HCT116 (cell line): ENCODE results near the gene ATXN2. TPM values are rescaled to one million over a fixed set of nuclear protein-coding genes. Genes with fewer than 3 reads are reported as not detected.

ENCODE experiments used
- ATAC-seq: fragments of 200-7000 bp; cut with Tn5 transposase; 2 replicates; pipeline ENCODE4 v1.9.1; 2020; ENCODE audit warnings: mild to moderate bottlenecking, moderate library complexity
- BruUV-seq: library from RNA; stranded (reverse); fragments of 400-500 nt; replicated peaks from 2 replicates; lab custom pipeline; 2021; lab: Mats Ljungman, UMichigan
- CTCF ChIA-PET: fragments of 300-600 bp; sonication (Branson Sonifier 250); formaldehyde crosslinking; loops from one replicate; lab custom pipeline; 2021; ENCODE audit warnings: antibody characterized with exemption; lab: Charles Lee
- POLR2A ChIA-PET: fragments of 300-600, 350-600 bp; sonication (Branson Sonifier 250); formaldehyde crosslinking; loops from one replicate; lab custom pipeline; 2021; ENCODE audit warnings: antibody characterized with exemption; lab: Charles Lee
- RAD21 ChIA-PET, 2 experiments: fragments of 300-600 bp; sonication (Branson Sonifier 250); formaldehyde crosslinking; loops; one replicate each; lab custom pipeline; 2023; ENCODE audit warnings: low total read pairs in 2 of 2; ENCODE audit not compliant: uncharacterized antibody in 2 of 2, unreplicated experiment in 2 of 2, low non-redundant PET in 1 of 2; lab: Charles Lee
- DNase-seq: peaks from one replicate; pipeline ENCODE4 v3.0.0-alpha.2; 2010; ENCODE audit warnings: low read depth, low spot score
- H2AFZ ChIP-seq: fragments of 200-600 bp; shearing (Covaris generic), sonication (generic); 2 replicates; pipeline ENCODE4 v1.6.1; 2017; ENCODE audit warnings: low read depth, mixed run types, mixed read lengths, antibody characterized with exemption, low read length; ENCODE audit not compliant: poor library complexity, severe bottlenecking
- H3K27ac ChIP-seq: 2 replicates; pipeline ENCODE4 v1.5.1; 2012; ENCODE audit warnings: low read depth, low read length
- H3K27me3 ChIP-seq: fragments of 200-600 bp; sonication (generic); 2 replicates; pipeline ENCODE4 v1.6.1; 2016; ENCODE audit warnings: mixed run types, low read length, mixed read lengths; ENCODE audit not compliant: insufficient read depth
- H3K36me3 ChIP-seq, 2 experiments: fragments of 200-500 bp in 1 of 2; fragments of 200-600 bp in 1 of 2; sonication (Bioruptor generic) in 1 of 2; sonication (generic) in 1 of 2; 2 replicates each; pipeline versions ENCODE4 v1.5.1 to v1.6.1; 2014 to 2016; ENCODE audit warnings: low read length in 2 of 2, inconsistent platforms in 1 of 2, mixed read lengths in 1 of 2, mixed run types in 1 of 2; ENCODE audit not compliant: insufficient read depth in 2 of 2, control insufficient read depth in 1 of 2
- H3K4me1 ChIP-seq, 2 experiments: fragments of 200-600 bp in 1 of 2; sonication (generic) in 1 of 2; 2 replicates each; pipeline versions ENCODE4 v1.5.1 to v1.6.1; 2012 to 2017; ENCODE audit warnings: low read length in 2 of 2, inconsistent platforms in 1 of 2, mild to moderate bottlenecking in 1 of 2, mixed read lengths in 1 of 2, mixed run types in 1 of 2, moderate library complexity in 1 of 2; ENCODE audit not compliant: insufficient read depth in 2 of 2, control insufficient read depth in 1 of 2
- H3K4me2 ChIP-seq: fragments of 200-600 bp; sonication (generic); 2 replicates; pipeline ENCODE4 v1.6.1; 2017; ENCODE audit warnings: mixed run types, low read length, mixed read lengths
- H3K4me3 ChIP-seq, 2 experiments: fragments of 200-600 bp in 1 of 2; sonication (generic) in 1 of 2; replicated peaks in 1 of 2; 2 replicates each; pipeline ENCODE4 v1.5.1; 2011 to 2016; ENCODE audit warnings: low read length in 2 of 2, control low read depth in 1 of 2, low read depth in 1 of 2, mild to moderate bottlenecking in 1 of 2, mixed read lengths in 1 of 2, mixed run types in 1 of 2
- H3K79me2 ChIP-seq: fragments of 200-600 bp; sonication (generic); 2 replicates; pipeline ENCODE4 v1.6.1; 2017; ENCODE audit warnings: mild to moderate bottlenecking, mixed run types, low read length, moderate library complexity, mixed read lengths; ENCODE audit not compliant: insufficient read depth
- H3K9ac ChIP-seq: fragments of 200-600 bp; sonication (generic); 2 replicates; pipeline ENCODE4 v1.6.1; 2016; ENCODE audit warnings: low read length, mixed read lengths
- H3K9me2 ChIP-seq: fragments of 200-600 bp; sonication (generic), shearing (Covaris generic); 2 replicates; pipeline ENCODE4 v1.6.1; 2017; ENCODE audit warnings: mixed run types, mild to moderate bottlenecking, moderate library complexity; ENCODE audit not compliant: insufficient read depth
- H3K9me3 ChIP-seq, 2 experiments: fragments of 200-500 bp in 1 of 2; fragments of 200-600 bp in 1 of 2; sonication (Bioruptor generic) in 1 of 2; sonication (generic) in 1 of 2; 2 replicates each; pipeline ENCODE4 v1.6.1; 2014 to 2017; ENCODE audit warnings: low read length in 2 of 2, mixed read lengths in 2 of 2, inconsistent platforms in 1 of 2, low read depth in 1 of 2, mild to moderate bottlenecking in 1 of 2, mixed run types in 1 of 2, moderate library complexity in 1 of 2; ENCODE audit not compliant: control insufficient read depth in 1 of 2, insufficient read depth in 1 of 2
- H4K20me1 ChIP-seq: fragments of 200-600 bp; sonication (generic), shearing (Covaris generic); 2 replicates; pipeline ENCODE4 v1.6.1; 2017; ENCODE audit warnings: mixed run types, mild to moderate bottlenecking, moderate library complexity; ENCODE audit not compliant: insufficient read depth
- EZH2phosphoT487 ChIP-seq: fragments of 200-600 bp; IDR thresholded peaks from 2 replicates; pipeline ENCODE4 v1.6.1; 2018; ENCODE audit warnings: antibody characterized with exemption, borderline replicate concordance
- JUND ChIP-seq: IDR thresholded peaks from 2 replicates; pipeline ENCODE4 v1.6.1; 2012
- POLR2A ChIP-seq: IDR thresholded peaks from 2 replicates; pipeline ENCODE4 v1.7.0; 2011; ENCODE audit warnings: borderline replicate concordance; ENCODE audit not compliant: insufficient read depth, insufficient read length; ENCODE audit errors: extremely low read depth
- POLR2AphosphoS5 ChIP-seq: IDR thresholded peaks from 2 replicates; pipeline ENCODE4 v1.6.1; 2011; ENCODE audit warnings: mild to moderate bottlenecking, low read depth, low read length, moderate library complexity
- intact Hi-C: fragments of 100-400 bp; cut with micrococcal nuclease; formaldehyde crosslinking; loops from 2 replicates; pipeline ENCODE4 v1.10.0; 2022
- total RNA-seq: library from RNA; stranded (reverse); gene quantifications from one replicate; pipeline ENCODE4 v1.2.1, GENCODE V29; 2021; ENCODE audit not compliant: unreplicated experiment
- TF ChIP-seq, protein P1 (sequence below): IDR thresholded peaks from 2 replicates; pipeline ENCODE4 v1.6.1; 2012

The ATXN2 gene
- total RNA-seq, 1 experiment from 2014 or later: 72.7 TPM

DNA sequence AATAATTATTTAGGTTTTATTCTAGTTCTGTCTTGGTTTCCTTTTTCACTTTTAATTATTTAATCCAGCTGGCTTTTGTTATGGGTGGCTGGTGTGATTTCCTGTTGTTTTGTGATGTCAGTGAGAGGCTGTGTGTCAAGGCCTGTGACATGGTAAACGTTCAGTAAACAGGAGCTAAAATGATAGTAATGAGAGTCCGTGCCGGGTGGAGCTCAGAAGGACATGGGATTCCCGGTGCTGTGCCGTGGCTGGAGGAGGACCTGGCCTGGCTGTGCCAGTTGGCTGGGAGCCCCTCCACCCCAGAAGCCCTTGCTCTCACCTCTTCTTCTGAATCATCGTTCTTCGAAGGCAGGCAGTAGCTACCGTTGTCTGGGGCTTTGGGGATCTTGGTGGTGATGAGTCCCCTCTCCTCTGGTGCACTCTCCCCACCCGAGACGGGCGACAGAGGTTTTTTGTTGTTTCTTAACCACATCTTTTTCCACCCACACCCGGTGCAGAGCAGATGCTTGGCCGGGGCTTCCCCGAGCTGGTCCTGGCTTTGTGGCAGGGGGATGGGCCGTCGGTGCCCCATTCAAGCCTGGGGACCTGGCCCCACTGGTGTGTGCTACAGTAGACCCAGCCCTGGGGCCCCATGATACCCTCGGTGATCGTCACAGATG lies 164.3 kb downstream of the ATXN2 start:
- no peak for DNase-seq
- Histone ChIP-seq H3K36me3 (no peaks in the 10 kb centered on the region), H3K4me3 (no peak overlapping the region), H3K9ac (no peak overlapping the region), H4K20me1 (no peaks in the 10 kb centered on the region), H3K4me1 (peaks cover 0 to 25% of the 10 kb centered on the region in 2 experiments; a peak in 1 of 4 replicates), H3K27ac (no peak overlapping the region), H3K9me2 (no peaks in the 10 kb centered on the region), H3K79me2 (no peaks in the 10 kb centered on the region; the same call in 1 of the 2 replicates), H3K27me3 (no peaks in the 10 kb centered on the region), H3K4me2 (no peak overlapping the region), H2AFZ (no peak overlapping the region), H3K9me3 (no peaks in the 10 kb centered on the region)
- intact Hi-C loops: no loop called here
- BruUV-seq: no TSS peak
- TF ChIP-seq JUND (no peak), POLR2A (no peak), POLR2AphosphoS5 (peak; percentile 33; the same call in 1 of the 2 replicates)
- TF ChIP-seq, protein P1, sequence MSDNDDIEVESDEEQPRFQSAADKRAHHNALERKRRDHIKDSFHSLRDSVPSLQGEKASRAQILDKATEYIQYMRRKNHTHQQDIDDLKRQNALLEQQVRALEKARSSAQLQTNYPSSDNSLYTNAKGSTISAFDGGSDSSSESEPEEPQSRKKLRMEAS: no peak
- no peak for ATAC-seq
- ChIA-PET RAD21 (no interaction called here), POLR2A (no interaction called here), CTCF (interaction anchor here (1.0 to 1.5 kb wide), 2 partner anchors 17 to 38 kb away, joined by 3 to 5 read pairs; no protein-coding TSS in a partner anchor)

DNA sequence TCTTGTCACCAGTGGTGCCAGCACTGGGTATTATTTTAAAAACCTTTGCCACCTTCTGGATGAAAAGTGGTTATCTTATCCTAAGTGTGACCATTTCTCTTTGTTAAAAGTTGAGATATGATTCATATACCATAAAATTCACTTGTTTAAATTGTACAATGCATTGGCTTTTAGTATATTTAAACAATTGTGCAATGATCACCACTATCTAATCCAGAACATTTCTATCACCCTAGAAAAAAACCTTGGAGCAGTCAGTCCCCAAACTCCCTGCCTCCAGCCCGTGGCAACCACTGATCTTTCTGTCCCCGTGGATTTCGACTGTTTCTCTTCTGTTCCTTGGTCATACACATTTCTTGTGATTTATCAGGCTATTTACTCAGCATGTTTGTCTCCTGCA lies 165.1 kb downstream of the ATXN2 start:
- no peak for DNase-seq
- intact Hi-C loops: no loop called here
- no peak overlapping the region for H3K4me3 ChIP-seq
- H3K36me3 ChIP-seq: no peaks in the 10 kb centered on the region
- RAD21 ChIA-PET: no interaction called here
- H3K9me2 ChIP-seq: no peaks in the 10 kb centered on the region
- H3K27ac ChIP-seq: no peak overlapping the region
- no peak for TF ChIP-seq EZH2phosphoT487
- TF ChIP-seq, all 23 proteins: peak for 0
- no peaks in the 10 kb centered on the region; the same call in 1 of the 2 replicates for H3K79me2 ChIP-seq
- no peak for ATAC-seq
- no peak overlapping the region for H3K9ac ChIP-seq
- no peaks in the 10 kb centered on the region for H4K20me1 ChIP-seq
- H3K4me1 ChIP-seq: peaks cover 0 to 25% of the 10 kb centered on the region in 2 experiments; a peak in 1 of 4 replicates
- H3K4me2 ChIP-seq: no peak overlapping the region
- H3K27me3 ChIP-seq: no peaks in the 10 kb centered on the region
- CTCF ChIA-PET: interaction anchor here (0.9 to 1.5 kb wide), 3 partner anchors 18 to 37 kb away, joined by 3 to 5 read pairs (median 3); no protein-coding TSS in a partner anchor
- POLR2A ChIA-PET: no interaction called here
- no peaks in the 10 kb centered on the region for H3K9me3 ChIP-seq
- no TSS peak for BruUV-seq
- H2AFZ ChIP-seq: no peak overlapping the region
